Natural killer cell (primary cell): ENCODE measurements around the gene PLEKHG5. TPM values are rescaled to one million over a fixed set of nuclear protein-coding genes. Genes with fewer than 3 reads are reported as not detected.

Source experiments
- ATAC-seq, 3 donors: fragments of 150-1000 bp in 2 of 3; fragments of 200-7000 bp in 1 of 3; cut with Tn5 transposase; 1 replicate in 1 of 3; 2 replicates in 2 of 3; pipeline ENCODE4 v1.10.0; 2021; ENCODE audit warnings: mild to moderate bottlenecking in 2 of 3, moderate library complexity in 2 of 3
- DNase-seq, 2 donors: peaks; one replicate each; pipeline versions ENCODE4 v3.0.0 to v3.0.0-alpha.2; 2013 to 2021; ENCODE audit warnings: mixed read lengths in 1 of 2
- H3K27ac ChIP-seq: one replicate; pipeline ENCODE4 v1.5.1; 2013; ENCODE audit warnings: mild to moderate bottlenecking, low read length
- H3K27me3 ChIP-seq: one replicate; pipeline ENCODE4 v1.6.1; 2013; ENCODE audit warnings: low read length; ENCODE audit not compliant: control insufficient read depth, insufficient read depth
- H3K36me3 ChIP-seq: one replicate; pipeline ENCODE4 v1.6.1; 2013; ENCODE audit warnings: low read length; ENCODE audit not compliant: control insufficient read depth, insufficient read depth
- H3K4me1 ChIP-seq: one replicate; pipeline ENCODE4 v1.6.1; 2013; ENCODE audit warnings: low read length; ENCODE audit not compliant: control insufficient read depth, insufficient read depth
- H3K4me3 ChIP-seq: one replicate; pipeline ENCODE4 v1.5.1; 2013; ENCODE audit warnings: low read length
- H3K9me3 ChIP-seq: one replicate; pipeline ENCODE4 v1.6.1; 2013; ENCODE audit warnings: low read length; ENCODE audit not compliant: control insufficient read depth, insufficient read depth
- H3K27ac Mint-ChIP-seq, 2 donors: one replicate each; pipeline ENCODE4 v1.8.0; 2022; ENCODE audit warnings: mild to moderate bottlenecking in 2 of 2, mixed read lengths in 2 of 2, moderate library complexity in 1 of 2
- H3K27me3 Mint-ChIP-seq, 2 donors: one replicate each; pipeline ENCODE4 v1.8.0; 2022; ENCODE audit warnings: low read depth in 2 of 2, mixed read lengths in 2 of 2
- H3K36me3 Mint-ChIP-seq: one replicate; pipeline ENCODE4 v1.8.0; 2022; ENCODE audit warnings: mixed read lengths
- H3K4me1 Mint-ChIP-seq, 2 donors: one replicate each; pipeline ENCODE4 v1.8.0; 2022; ENCODE audit warnings: mixed read lengths in 2 of 2
- H3K4me3 Mint-ChIP-seq: one replicate; pipeline ENCODE4 v1.8.0; 2022; ENCODE audit warnings: mild to moderate bottlenecking, moderate library complexity, mixed read lengths
- H3K9me3 Mint-ChIP-seq, 2 donors: one replicate each; pipeline ENCODE4 v1.8.0; 2022; ENCODE audit warnings: mixed read lengths in 2 of 2
- CTCF ChIP-seq: fragments of 200-600 bp; IDR thresholded peaks from one replicate; pipeline ENCODE4 v1.8.0; 2022; ENCODE audit warnings: antibody characterized with exemption
- WGBS: methylation state at CpG from one replicate; pipeline ENCODE4 v1.1.7; 2013; ENCODE audit warnings: missing lambda C conversion rate; ENCODE audit not compliant: insufficient coverage; 5-methylcytosine and 5-hydroxymethylcytosine counted together
- intact Hi-C: fragments of 100-400 bp; cut with micrococcal nuclease; formaldehyde crosslinking; loops from one replicate; pipeline ENCODE4 v1.14.2; 2022
- total RNA-seq, 4 donors: library from RNA; stranded (reverse); fragments of 120-200 nt in 1 of 4; gene quantifications; one replicate each; pipeline versions ENCODE4 v1.2.3 to v1.2.4, GENCODE V29; 2013 to 2022

Gene PLEKHG5
- total RNA-seq, 3 donors from 2014 or later (not counting 1 experiment from before 2014, with no cell fraction given), result 0.16 to 1.1 (median 0.54) TPM

DNA sequence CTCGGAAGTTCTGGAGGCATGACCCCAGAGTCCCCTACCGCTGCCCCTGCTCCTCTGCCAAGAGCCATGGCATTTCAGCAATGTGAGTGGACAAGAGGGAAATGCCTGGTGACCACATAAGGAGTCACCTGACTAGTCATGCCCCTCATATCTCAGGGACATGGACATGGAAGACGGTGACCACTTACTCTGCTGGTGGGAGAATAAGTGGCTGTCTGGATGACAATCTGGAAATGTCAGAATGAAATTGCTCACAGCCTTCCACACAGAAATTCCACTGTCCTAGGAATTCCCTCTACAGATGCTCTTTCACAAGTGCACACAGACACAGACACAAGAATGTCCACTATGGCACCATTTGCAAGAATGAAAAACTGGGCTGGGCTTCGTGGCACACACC is 24.3 kb upstream of the PLEKHG5 start:
- no peak for DNase-seq
- H3K4me1 ChIP-seq, result no peaks in the 10 kb centered on the region
- H3K27me3 ChIP-seq, result no peaks in the 10 kb centered on the region
- no peaks in the 10 kb centered on the region for H3K36me3 ChIP-seq
- no peaks in the 10 kb centered on the region for H3K27me3 Mint-ChIP-seq
- no peak overlapping the region for H3K27ac Mint-ChIP-seq
- H3K9me3 Mint-ChIP-seq, result no peaks in the 10 kb centered on the region
- H3K4me3 ChIP-seq, result no peak overlapping the region
- no peak for TF ChIP-seq CTCF
- WGBS, result 96% methylated on average over 3 of the region's 4 CpGs
- H3K4me1 Mint-ChIP-seq, result no peaks in the 10 kb centered on the region
- no peak overlapping the region for H3K27ac ChIP-seq
- no peaks in the 10 kb centered on the region for H3K36me3 Mint-ChIP-seq
- no peak overlapping the region for H3K4me3 Mint-ChIP-seq
- no peak for ATAC-seq
- intact Hi-C loops, result no loop called here
- H3K9me3 ChIP-seq, result no peaks in the 10 kb centered on the region

DNA sequence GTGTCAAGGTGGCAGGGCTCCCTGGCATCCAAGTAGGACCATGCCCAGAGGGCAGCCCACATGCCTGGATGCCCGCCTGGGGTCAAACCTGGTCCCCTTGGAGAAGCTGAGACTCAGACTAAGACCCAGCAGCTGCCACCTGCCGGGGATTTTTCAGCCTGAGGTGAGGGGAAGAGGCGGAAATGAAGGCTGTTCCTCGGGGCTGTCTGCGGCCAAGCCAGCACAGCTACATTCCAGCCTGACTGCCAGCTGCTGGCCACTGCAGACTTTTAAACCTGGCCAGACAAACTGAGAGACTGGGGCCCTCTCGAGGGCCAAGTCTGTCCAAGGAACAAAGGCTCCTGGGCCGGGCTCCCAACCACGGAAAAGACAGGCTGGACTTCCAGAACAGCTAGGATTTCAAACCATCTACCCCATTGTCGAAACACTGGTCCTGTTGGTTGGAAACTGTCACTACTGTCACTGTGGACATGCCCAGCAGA is 21.9 kb upstream of the PLEKHG5 start:
- intact Hi-C loops, result no loop called here

DNA sequence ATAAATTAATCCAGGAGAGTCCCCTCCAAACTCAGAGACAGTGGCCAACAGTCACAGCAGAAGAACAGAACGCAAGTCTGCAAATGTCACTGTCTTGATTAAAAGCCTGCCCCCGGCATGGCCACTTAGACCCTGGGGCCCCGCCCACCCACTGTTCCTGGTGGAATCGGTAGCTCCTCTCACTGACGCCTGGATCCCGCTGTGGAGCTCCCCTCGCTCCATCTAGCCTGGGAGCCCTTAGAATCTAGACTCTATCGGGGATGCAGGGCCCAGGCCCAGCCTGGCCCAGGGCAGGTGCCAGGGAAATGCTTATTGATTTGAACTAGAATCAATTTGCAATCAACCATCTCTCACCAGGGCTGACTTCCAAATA is 21.4 kb upstream of the PLEKHG5 start:
- Histone ChIP-seq H3K27me3 (no peaks in the 10 kb centered on the region), H3K4me1 (no peaks in the 10 kb centered on the region), H3K36me3 (no peaks in the 10 kb centered on the region), H3K27ac (no peak overlapping the region), H3K9me3 (no peaks in the 10 kb centered on the region), H3K4me3 (no peak overlapping the region)
- Mint-ChIP-seq H3K9me3 (no peaks in the 10 kb centered on the region), H3K4me3 (no peak overlapping the region), H3K27me3 (no peaks in the 10 kb centered on the region), H3K4me1 (no peaks in the 10 kb centered on the region), H3K36me3 (no peaks in the 10 kb centered on the region), H3K27ac (no peak overlapping the region)
- no peak for ATAC-seq
- TF ChIP-seq CTCF, result no peak
- WGBS, result 84% methylated on average over 8 of the region's 8 CpGs
- DNase-seq, result no peak
- intact Hi-C loops, result no loop called here

More for the DNA sequence above, 21.9 kb upstream of the PLEKHG5 start:
- H3K27ac Mint-ChIP-seq, result no peak overlapping the region
- H3K9me3 ChIP-seq, result no peaks in the 10 kb centered on the region
- no peak for TF ChIP-seq CTCF
- no peaks in the 10 kb centered on the region for H3K9me3 Mint-ChIP-seq
- H3K4me3 ChIP-seq, result no peak overlapping the region
- ATAC-seq (no peak), DNase-seq (no peak)
- H3K27ac ChIP-seq, result no peak overlapping the region
- no peaks in the 10 kb centered on the region for H3K27me3 ChIP-seq
- H3K36me3 Mint-ChIP-seq, result no peaks in the 10 kb centered on the region
- WGBS, result 88% methylated on average over 9 of the region's 9 CpGs
- no peak overlapping the region for H3K4me3 Mint-ChIP-seq
- H3K4me1 ChIP-seq, result no peaks in the 10 kb centered on the region
- no peaks in the 10 kb centered on the region for H3K4me1 Mint-ChIP-seq
- no peaks in the 10 kb centered on the region for H3K27me3 Mint-ChIP-seq
- H3K36me3 ChIP-seq, result no peaks in the 10 kb centered on the region

GRCh38 chr1:6512245-6512907 is 20.9 kb upstream of the PLEKHG5 start:
- DNase-seq (no peak), ATAC-seq (no peak)
- Histone ChIP-seq H3K36me3 (no peaks in the 10 kb centered on the region), H3K4me3 (no peak overlapping the region), H3K27me3 (no peaks in the 10 kb centered on the region), H3K4me1 (no peaks in the 10 kb centered on the region), H3K9me3 (no peaks in the 10 kb centered on the region), H3K27ac (no peak overlapping the region)
- Mint-ChIP-seq H3K4me1 (no peaks in the 10 kb centered on the region), H3K4me3 (no peak overlapping the region), H3K27me3 (no peaks in the 10 kb centered on the region), H3K27ac (no peak overlapping the region), H3K9me3 (no peaks in the 10 kb centered on the region), H3K36me3 (no peaks in the 10 kb centered on the region)
- intact Hi-C loops, result no loop called here
- no peak for TF ChIP-seq CTCF
- 89% methylated on average over 19 of the region's 19 CpGs for WGBS
